Urothelium cell line (cell line): ENCODE results near the gene CCDC59.

Source experiments
- DNase-seq: peaks from one replicate; pipeline ENCODE4 v3.0.0; 2011; ENCODE audit warnings: low spot score, mixed read lengths
- FAIRE-seq: peaks from 2 replicates; lab custom pipeline; 2011; peaks lifted over from hg19 to GRCh38; lab: Jason Lieb, UNC

Gene CCDC59

DNA sequence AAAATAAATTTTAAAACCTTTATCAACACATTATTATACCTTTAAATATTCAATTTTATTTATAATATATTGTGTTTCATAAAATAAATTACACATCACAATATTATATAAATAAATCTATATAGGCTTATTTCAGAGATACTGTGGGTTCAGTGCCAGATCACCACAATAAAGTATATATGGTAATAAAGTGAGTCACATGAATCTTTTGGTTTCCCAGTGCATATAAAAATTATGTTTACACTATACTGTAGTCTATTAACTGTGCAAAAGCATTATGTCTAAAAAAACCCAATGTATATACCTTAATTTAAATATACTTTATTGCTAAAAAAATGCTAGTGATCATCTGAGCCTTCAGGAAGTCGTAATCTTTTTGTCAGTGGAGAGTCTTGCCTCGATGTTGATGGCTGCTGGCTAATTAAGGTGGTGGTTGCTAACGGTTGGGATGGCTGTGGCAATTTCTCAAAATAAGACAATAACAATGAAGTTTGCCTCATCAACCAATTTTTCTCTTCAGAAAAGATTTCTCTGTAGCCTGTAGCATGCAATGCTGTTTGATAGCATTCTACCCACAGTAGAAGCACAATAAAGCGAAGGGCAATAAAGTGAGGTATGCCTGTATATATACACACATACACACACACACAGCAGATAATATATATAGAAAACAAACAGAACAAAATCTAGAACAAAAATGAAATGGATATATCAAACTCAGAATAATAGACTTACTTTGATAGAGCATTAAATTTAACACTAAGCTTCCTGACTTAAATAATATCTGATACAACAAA lies 32.4 kb downstream of the CCDC59 start:
- FAIRE-seq (no peak), DNase-seq (no peak)

DNA sequence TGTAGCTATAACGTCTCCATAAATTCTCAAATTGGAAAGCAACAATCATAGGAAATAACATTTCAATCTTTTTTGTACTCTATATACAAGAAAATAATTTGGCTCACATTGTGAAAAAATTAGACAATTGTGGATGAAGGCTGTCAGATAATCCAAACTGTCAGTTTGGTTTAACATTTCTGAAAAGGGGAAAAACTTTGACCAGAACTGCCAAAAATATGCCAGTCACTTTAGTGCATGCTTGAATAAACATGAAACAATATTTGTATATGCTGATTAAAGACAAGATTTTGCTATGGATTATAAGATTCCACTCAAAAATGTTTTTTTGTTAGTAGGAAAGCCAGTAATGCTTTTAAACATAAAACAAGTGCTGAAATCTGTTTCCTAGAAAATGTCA lies 38.9 kb downstream of the CCDC59 start:
- no peak for DNase-seq
- FAIRE-seq: no peak

DNA sequence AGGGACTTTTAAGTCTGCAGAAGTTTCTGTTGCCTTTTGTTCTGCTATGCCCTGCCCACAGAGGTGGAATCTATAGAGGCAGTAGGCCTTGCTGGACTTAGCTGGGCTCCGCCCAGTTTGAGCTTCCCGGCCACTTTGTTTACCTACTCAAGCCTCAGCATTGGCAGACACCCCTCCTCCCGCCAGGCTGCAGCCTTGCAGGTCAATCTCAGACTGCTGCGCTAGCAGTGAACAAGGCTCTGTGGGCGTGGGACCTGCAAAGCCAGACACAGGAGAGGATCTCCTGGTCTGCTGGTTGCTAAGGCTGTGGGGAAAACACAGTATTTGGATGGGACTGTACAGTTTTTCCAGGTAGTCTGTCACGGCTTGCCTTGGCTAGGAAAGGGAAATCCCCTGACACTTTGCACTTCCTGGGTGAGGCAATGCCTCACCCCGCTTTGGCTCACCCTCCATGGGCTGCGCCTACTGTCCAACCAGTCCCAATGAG lies 43.7 kb downstream of the CCDC59 start:
- FAIRE-seq (no peak), DNase-seq (no peak)
